H1 (cell line): ENCODE measurements around the gene LGALS3. TPM values are rescaled to one million over a fixed set of nuclear protein-coding genes. Genes with fewer than 3 reads are reported as not detected.
"Not testable (repeated sequence)": the region's sequence is repeated elsewhere in the genome, so short reads cannot be mapped to it uniquely, and the experiment has no call there.

Source experiments
- CTCF ChIA-PET: fragments of 300-600 bp; sonication (Branson Sonifier 250); formaldehyde crosslinking; loops from one replicate; lab custom pipeline; 2021; ENCODE audit not compliant: partially characterized antibody; lab: Charles Lee
- POLR2A ChIA-PET: fragments of 300-600 bp; sonication (Branson Sonifier 250); formaldehyde crosslinking; loops from one replicate; lab custom pipeline; 2021; ENCODE audit warnings: inconsistent platforms; ENCODE audit not compliant: partially characterized antibody; lab: Charles Lee
- DNase-seq, 2 experiments: peaks; one replicate each; pipeline versions ENCODE4 v3.0.0 to v3.0.0-alpha.2; 2010 to 2022; ENCODE audit warnings: low spot score in 2 of 2, low read depth in 1 of 2, mixed read lengths in 1 of 2
- FAIRE-seq: peaks from 2 replicates; lab custom pipeline; 2011; peaks lifted over from hg19 to GRCh38; lab: Jason Lieb, UNC
- H2AFZ ChIP-seq: 2 replicates; pipeline ENCODE4 v1.8.1; 2012; ENCODE audit warnings: low read length, inconsistent platforms
- H2AK5ac ChIP-seq: 2 replicates; pipeline ENCODE4 v1.6.1; 2013; ENCODE audit warnings: low read depth, low read length
- H2BK120ac ChIP-seq: replicated peaks from 2 replicates; pipeline ENCODE3; 2013; ENCODE audit warnings: low read depth, low read length, inconsistent platforms
- H2BK12ac ChIP-seq: 2 replicates; pipeline ENCODE4 v1.6.1; 2013; ENCODE audit warnings: low read depth, low read length
- H2BK15ac ChIP-seq: 2 replicates; pipeline ENCODE4 v1.6.1; 2013; ENCODE audit warnings: low read length
- H2BK20ac ChIP-seq: 2 replicates; pipeline ENCODE4 v1.6.1; 2013; ENCODE audit warnings: low read length
- H2BK5ac ChIP-seq: 2 replicates; pipeline ENCODE4 v1.6.1; 2013; ENCODE audit warnings: low read depth, low read length
- H3K14ac ChIP-seq: 2 replicates; pipeline ENCODE4 v1.6.1; 2013; ENCODE audit warnings: inconsistent platforms; ENCODE audit not compliant: insufficient read length
- H3K18ac ChIP-seq: 2 replicates; pipeline ENCODE4 v1.6.1; 2013; ENCODE audit warnings: low read length; ENCODE audit errors: extremely low read depth
- H3K23ac ChIP-seq: 2 replicates; pipeline ENCODE4 v1.6.1; 2013; ENCODE audit warnings: inconsistent platforms; ENCODE audit not compliant: insufficient read length
- H3K23me2 ChIP-seq: 2 replicates; pipeline ENCODE4 v1.6.1; 2013; ENCODE audit warnings: low read depth, low read length
- H3K27ac ChIP-seq: 2 replicates; pipeline ENCODE4 v1.6.1; 2011; ENCODE audit warnings: low read depth, low read length, inconsistent platforms
- H3K27me3 ChIP-seq, 4 experiments: replicated peaks in 1 of 4; 1 replicate in 1 of 4; 2 replicates in 3 of 4; pipeline versions ENCODE4 v1.6.1 to v1.8.1; 2011 to 2013; ENCODE audit warnings: low read length in 3 of 4, mild to moderate bottlenecking in 3 of 4, inconsistent platforms in 2 of 4, mixed read lengths in 2 of 4, moderate library complexity in 1 of 4; ENCODE audit not compliant: control insufficient read depth in 3 of 4, insufficient read depth in 3 of 4; ENCODE audit errors: extremely low read depth in 1 of 4
- H3K36me3 ChIP-seq, 4 experiments: 2 replicates each; pipeline versions ENCODE4 v1.6.1 to v1.8.1; 2011 to 2013; ENCODE audit warnings: mild to moderate bottlenecking in 4 of 4, low read length in 3 of 4, moderate library complexity in 2 of 4, control low read depth in 1 of 4, inconsistent platforms in 1 of 4; ENCODE audit not compliant: insufficient read depth in 4 of 4, control insufficient read depth in 2 of 4
- H3K4ac ChIP-seq: replicated peaks from 2 replicates; pipeline ENCODE3; 2013; ENCODE audit warnings: low read length, low read depth, mixed read lengths, inconsistent platforms; ENCODE audit not compliant: insufficient read length
- H3K4me1 ChIP-seq, 4 experiments: replicated peaks in 1 of 4; 1 replicate in 1 of 4; 2 replicates in 3 of 4; pipeline versions ENCODE4 v1.6.1 to v1.8.1; 2011 to 2013; ENCODE audit warnings: low read length in 3 of 4, inconsistent platforms in 2 of 4, mixed read lengths in 1 of 4; ENCODE audit not compliant: insufficient read depth in 4 of 4, control insufficient read depth in 3 of 4
- H3K4me2 ChIP-seq, 2 experiments: 2 replicates each; pipeline versions ENCODE4 v1.6.1 to v1.8.1; 2011 to 2013; ENCODE audit warnings: low read depth in 2 of 2, low read length in 2 of 2, control low read depth in 1 of 2, inconsistent platforms in 1 of 2, mild to moderate bottlenecking in 1 of 2; ENCODE audit not compliant: insufficient read depth in 1 of 2
- H3K4me3 ChIP-seq, 4 experiments: fragments of 200-600, 300-600 bp in 1 of 4; sonication (generic), shearing (Covaris generic), sonication (Bioruptor Twin) in 1 of 4; 2 replicates each; pipeline versions ENCODE4 v1.5.1 to v1.8.1; 2011 to 2016; ENCODE audit warnings: low read length in 4 of 4, low read depth in 3 of 4, control low read depth in 2 of 4, inconsistent platforms in 2 of 4, mild to moderate bottlenecking in 2 of 4, mixed read lengths in 1 of 4, moderate library complexity in 1 of 4; ENCODE audit not compliant: insufficient read depth in 2 of 4; ENCODE audit errors: extremely low read depth in 1 of 4
- H3K56ac ChIP-seq: replicated peaks from 2 replicates; pipeline ENCODE3; 2013; ENCODE audit warnings: low read depth, mild to moderate bottlenecking, mixed read lengths, low read length, inconsistent platforms; ENCODE audit not compliant: insufficient read length
- H3K79me1 ChIP-seq: 2 replicates; pipeline ENCODE4 v1.6.1; 2013; ENCODE audit warnings: low read depth, low read length, control low read depth
- H3K79me2 ChIP-seq, 2 experiments: 2 replicates each; pipeline versions ENCODE4 v1.6.1 to v1.8.1; 2012 to 2013; ENCODE audit warnings: low read length in 2 of 2, mild to moderate bottlenecking in 2 of 2, inconsistent platforms in 1 of 2; ENCODE audit not compliant: insufficient read depth in 2 of 2, control insufficient read depth in 1 of 2
- H3K9ac ChIP-seq, 4 experiments: replicated peaks in 1 of 4; 1 replicate in 1 of 4; 2 replicates in 3 of 4; pipeline versions ENCODE4 v1.6.1 to v1.8.1; 2011 to 2013; ENCODE audit warnings: low read depth in 3 of 4, low read length in 3 of 4, control low read depth in 2 of 4, mild to moderate bottlenecking in 2 of 4, moderate library complexity in 2 of 4, inconsistent platforms in 1 of 4; ENCODE audit errors: extremely low read depth in 1 of 4
- H3K9me3 ChIP-seq, 2 experiments: 2 replicates each; pipeline versions ENCODE4 v1.6.1 to v1.8.1; 2012 to 2013; ENCODE audit warnings: mild to moderate bottlenecking in 2 of 2, moderate library complexity in 2 of 2, control low read depth in 1 of 2, inconsistent platforms in 1 of 2, low read depth in 1 of 2, low read length in 1 of 2, mixed read lengths in 1 of 2; ENCODE audit not compliant: insufficient read depth in 2 of 2
- H4K20me1 ChIP-seq, 2 experiments: replicated peaks in 1 of 2; 2 replicates each; pipeline versions ENCODE3 to v1.8.1; 2011 to 2013; ENCODE audit warnings: inconsistent platforms in 2 of 2, low read length in 2 of 2, mild to moderate bottlenecking in 1 of 2; ENCODE audit not compliant: insufficient read depth in 2 of 2, control insufficient read depth in 1 of 2
- H4K5ac ChIP-seq: 2 replicates; pipeline ENCODE4 v1.6.1; 2013; ENCODE audit warnings: low read length, low read depth, mixed read lengths, inconsistent platforms; ENCODE audit not compliant: insufficient read length
- H4K8ac ChIP-seq: 2 replicates; pipeline ENCODE4 v1.8.0; 2013; ENCODE audit warnings: mild to moderate bottlenecking, moderate library complexity, low read length, inconsistent platforms; ENCODE audit not compliant: insufficient read depth; ENCODE audit errors: extremely low read depth
- H4K91ac ChIP-seq: replicated peaks from 2 replicates; pipeline ENCODE3; 2013; ENCODE audit warnings: low read length, mixed read lengths, inconsistent platforms; ENCODE audit not compliant: insufficient read length
- WGBS, 2 experiments: shearing (Covaris generic) in 1 of 2; methylation state at CpG; one replicate each; pipeline versions ENCODE4 v1.1.6 to v1.1.7; 2013 to 2015; ENCODE audit warnings: low lambda C conversion rate in 2 of 2, mixed read lengths in 2 of 2, inconsistent platforms in 1 of 2, low coverage in 1 of 2, missing lambda C conversion rate in 1 of 2; ENCODE audit not compliant: insufficient replicate concordance in 2 of 2, insufficient coverage in 1 of 2, insufficient read length in 1 of 2; ENCODE audit errors: extremely low coverage in 1 of 2, missing lambda C conversion rate in 1 of 2; 5-methylcytosine and 5-hydroxymethylcytosine counted together
- polyA plus RNA-seq, 7 experiments: library from polyadenylated mRNA; depleted of rRNA in 3 of 7; stranded (reverse) in 5 of 7; unstranded in 2 of 7; fragments of >200 nt in 5 of 7; fragments of 200-250 nt in 2 of 7; gene quantifications; 1 replicate in 5 of 7; 2 replicates in 1 of 7; 4 replicates in 1 of 7; pipeline versions ENCODE4 v1.2.1 to v1.2.3, GENCODE V29; 2011 to 2013; ENCODE audit warnings: missing spikeins in 2 of 7, mixed read lengths in 2 of 7
- total RNA-seq: library from RNA; stranded (reverse); fragmentation: NEBNext Ultra II Directional; extraction: Animal tissue kit (Norgen Biotek cat#: 25700); gene quantifications from 2 replicates; pipeline ENCODE4 v1.2.1, GENCODE V29; 2021

LGALS3 gene
- total and polyA plus RNA-seq, 2 of the 8 experiments (the other 6 are each of a cell fraction or from before 2014, with no cell fraction given) = 9.7 to 14.5 TPM

GRCh38 chr14:55079961-55080360, 49.1 kb upstream of the LGALS3 start:
- FAIRE-seq = not testable (repeated sequence)

More at GRCh38 chr14:55079961-55080360, 49.1 kb upstream of the LGALS3 start:
- H2BK20ac ChIP-seq, H3K14ac ChIP-seq, H2AK5ac ChIP-seq, H3K18ac ChIP-seq, H3K36me3 ChIP-seq, H3K4ac ChIP-seq, H4K5ac ChIP-seq, H3K4me2 ChIP-seq, H4K8ac ChIP-seq, H3K27ac ChIP-seq, H2BK120ac ChIP-seq, H3K9ac ChIP-seq, H3K23me2 ChIP-seq, H3K27me3 ChIP-seq, H3K23ac ChIP-seq, H2BK15ac ChIP-seq, H3K56ac ChIP-seq, H3K79me1 ChIP-seq, H3K4me1 ChIP-seq, H3K9me3 ChIP-seq, H2AFZ ChIP-seq, H2BK12ac ChIP-seq, DNase-seq, H3K4me3 ChIP-seq, H4K91ac ChIP-seq, H2BK5ac ChIP-seq, H4K20me1 ChIP-seq, H3K79me2 ChIP-seq: not testable (repeated sequence)
- ChIA-PET POLR2A (interaction anchor here (1.3 to 1.5 kb wide), 3 partner anchors 10 to 22 kb away, joined by 3 to 4 read pairs (median 4); no protein-coding TSS in a partner anchor), CTCF (interaction anchor here (0.8 to 4.5 kb wide), 7 partner anchors 9 to 271 kb away, joined by 3 to 25 read pairs (median 3); partner anchors contain the start of gene MAPK1IP1L)
- WGBS, 2 experiments = 91% methylated on average over 6 of the region's 6 CpGs; no CpG with 5 or more reads in 1 of the 2 experiments
